IPS DF 19.7 (cell line): ENCODE results near the gene LILRB4.
"Not testable (repeated sequence)": the region's sequence is repeated elsewhere in the genome, so short reads cannot be mapped to it uniquely, and the experiment has no call there.

Experiments
- DNase-seq: peaks from one replicate; pipeline ENCODE4 v3.0.0-alpha.2; 2013; ENCODE audit warnings: low read depth, low spot score

LILRB4 gene

DNA sequence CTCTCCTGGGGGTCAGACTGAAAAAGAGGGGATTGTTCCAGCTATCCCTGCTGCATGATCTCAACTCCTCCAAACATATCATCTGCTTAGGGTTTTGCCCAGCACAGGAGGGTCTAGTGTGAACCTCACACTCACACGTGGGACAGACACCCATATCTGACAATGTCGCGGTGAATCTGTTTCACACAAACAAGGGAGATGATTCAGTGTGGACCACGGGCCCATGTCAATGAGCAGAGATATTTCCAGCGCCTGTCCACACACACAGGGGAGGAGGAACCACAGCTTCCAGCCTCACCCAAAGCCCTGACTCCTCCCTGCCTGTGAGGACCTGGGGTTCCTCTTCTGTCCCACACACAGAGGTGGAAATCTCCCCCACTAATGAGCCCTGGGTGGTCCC, 31.9 kb downstream of the LILRB4 start:
- no peak for DNase-seq

DNA sequence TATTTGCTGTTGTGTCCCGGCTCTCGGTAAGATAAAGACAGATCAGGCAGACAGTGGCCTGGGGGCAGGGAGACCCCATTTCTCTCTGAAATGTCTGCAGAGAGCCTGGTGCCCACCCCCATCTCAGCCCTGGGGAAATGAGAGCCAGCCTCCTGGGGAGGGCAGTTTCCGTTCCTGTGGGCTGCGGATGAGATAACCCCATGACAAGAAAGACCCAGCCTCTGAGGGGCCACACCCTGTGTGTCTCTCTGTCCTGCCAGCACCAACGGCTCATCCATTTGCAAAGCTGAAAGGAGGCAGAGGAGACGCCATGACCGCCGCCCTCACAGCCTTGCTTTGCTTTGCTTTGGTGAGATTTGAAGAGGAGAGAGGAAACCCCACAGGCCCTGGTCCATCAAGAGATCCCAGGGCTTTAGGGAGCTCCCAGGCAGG, 33.3 kb downstream of the LILRB4 start:
- DNase-seq: no peak

DNA sequence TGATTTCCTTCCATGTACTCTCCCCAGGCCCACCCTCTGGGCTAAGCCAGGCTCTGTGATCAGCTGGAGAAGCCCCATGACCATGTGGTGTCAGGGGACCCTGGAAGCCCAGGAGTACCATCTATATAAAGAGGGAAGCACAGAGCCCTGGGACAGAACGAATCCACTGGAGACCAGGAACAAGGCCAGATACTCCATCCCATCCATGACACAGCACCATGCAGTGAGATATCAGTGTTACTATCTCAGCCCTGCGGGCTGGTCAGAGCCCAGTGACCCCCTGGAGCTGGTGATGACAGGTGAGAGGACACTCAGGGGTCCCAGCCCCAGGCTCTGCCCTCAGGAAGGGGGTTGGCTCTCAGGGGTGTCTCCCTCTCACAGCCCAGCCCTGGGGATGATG, 34.0 kb downstream of the LILRB4 start:
- no peak for DNase-seq

DNA sequence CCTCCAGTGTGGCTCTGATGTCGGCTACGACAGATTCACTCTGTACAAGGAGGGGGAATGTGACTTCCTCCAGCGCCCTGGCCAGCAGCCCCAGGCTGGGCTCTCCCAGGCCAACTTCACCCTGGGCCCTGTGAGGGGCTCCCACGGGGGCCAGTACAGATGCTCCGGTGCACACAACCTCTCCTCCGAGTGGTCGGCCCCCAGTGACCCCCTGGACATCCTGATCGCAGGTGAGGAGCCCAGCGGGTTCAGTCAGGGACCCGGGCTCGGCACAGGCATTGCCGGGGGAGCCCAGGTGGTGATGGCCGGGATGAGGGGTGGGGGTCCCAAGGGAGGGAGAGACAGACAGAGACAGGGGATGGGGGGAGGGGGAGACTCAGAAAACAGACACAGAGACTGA, 34.9 kb downstream of the LILRB4 start:
- not testable (repeated sequence) for DNase-seq

DNA sequence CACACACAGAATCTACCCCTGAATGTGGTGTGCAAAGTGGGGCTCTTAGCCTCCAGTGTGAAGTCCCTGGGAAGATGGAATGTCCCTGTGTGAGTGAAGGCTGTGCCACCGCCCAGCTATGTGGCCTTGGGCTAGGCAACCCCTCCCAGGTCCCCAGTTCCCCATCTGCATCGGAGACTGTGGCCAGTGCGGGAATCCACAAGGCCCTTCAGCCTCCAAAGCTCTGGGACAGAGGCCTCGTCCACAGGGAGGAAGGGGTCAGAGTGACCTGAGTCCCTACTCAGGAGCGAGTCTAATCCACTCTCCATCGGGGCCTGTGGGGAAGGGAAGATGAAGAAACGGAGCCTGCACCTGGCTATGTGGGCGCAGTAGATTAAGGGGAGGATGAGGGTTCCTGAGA, 42.1 kb downstream of the LILRB4 start:
- no peak for DNase-seq

DNA sequence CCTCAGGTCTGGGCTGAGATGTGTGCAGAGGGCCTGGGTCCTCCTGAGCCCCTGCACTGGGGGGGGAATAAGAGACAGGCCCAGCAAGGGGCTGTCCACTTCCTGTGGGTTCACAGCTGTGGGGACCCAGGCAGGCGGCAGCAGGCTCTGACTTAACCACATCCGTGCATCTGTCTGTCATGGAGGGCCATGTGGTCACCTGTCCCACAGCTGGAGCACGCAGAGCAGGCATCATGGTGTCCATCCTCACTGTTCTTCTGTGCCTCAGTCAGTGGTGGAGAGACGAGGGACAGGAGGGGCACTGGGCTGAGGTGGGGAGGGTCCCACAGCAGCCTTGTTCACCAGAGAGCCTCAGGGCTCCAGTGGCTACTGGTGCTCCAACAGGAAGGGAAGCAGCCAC, 45.2 kb downstream of the LILRB4 start:
- no peak for DNase-seq

DNA sequence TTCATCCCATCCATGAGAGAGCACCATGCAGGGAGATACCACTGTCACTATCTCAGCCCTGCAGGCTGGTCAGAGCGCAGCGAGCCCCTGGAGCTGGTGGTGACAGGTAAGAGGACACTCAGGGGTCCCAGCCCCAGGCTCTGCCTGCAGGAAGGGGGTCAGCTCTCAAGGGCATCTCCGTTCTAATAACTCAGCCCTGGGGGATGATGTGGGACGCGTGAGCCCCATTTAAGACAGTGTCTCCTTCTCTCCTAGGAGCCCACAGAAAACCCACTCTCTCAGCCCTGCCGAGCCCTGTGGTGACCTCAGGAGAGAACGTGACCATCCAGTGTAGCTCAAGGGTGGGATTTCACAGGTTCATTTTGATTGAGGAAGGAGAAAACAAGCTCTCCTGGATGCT, 46.0 kb downstream of the LILRB4 start:
- DNase-seq: no peak

DNA sequence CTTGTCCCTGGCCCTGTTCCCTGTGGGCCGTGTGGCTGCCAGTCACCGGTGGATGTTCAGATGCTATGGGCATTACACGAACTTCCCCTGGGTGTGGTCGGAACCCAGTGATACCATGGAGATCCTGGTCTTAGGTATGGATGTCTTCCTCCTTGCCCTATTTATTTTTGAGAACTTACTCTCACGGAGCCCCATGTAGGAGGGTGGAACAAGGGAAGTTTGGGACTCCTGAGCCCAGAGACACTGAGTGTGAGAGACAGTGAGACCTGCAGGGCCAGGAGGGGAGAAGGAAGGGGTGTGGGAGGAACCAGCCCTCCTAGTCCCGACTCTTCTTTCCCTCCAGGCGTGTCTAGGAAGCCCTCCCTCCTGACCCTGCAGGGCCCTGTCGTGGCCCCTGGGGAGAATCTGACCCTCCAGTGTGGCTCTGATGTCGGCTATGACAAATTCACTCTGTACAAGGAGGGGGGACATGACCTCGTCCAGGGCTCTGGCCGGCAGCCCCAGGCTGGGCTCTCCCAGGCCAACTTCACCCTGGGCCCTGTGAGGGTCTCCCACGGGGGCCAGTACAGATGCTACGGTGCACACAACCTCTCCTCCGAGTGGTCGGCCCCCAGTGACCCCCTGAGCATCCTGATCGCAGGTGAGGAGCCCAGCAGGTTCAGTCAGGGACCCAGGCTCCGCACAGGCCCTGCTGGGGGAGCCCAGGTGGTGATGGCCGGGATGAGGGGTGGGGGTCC, 46.6 kb downstream of the LILRB4 start:
- DNase-seq: no peak

DNA sequence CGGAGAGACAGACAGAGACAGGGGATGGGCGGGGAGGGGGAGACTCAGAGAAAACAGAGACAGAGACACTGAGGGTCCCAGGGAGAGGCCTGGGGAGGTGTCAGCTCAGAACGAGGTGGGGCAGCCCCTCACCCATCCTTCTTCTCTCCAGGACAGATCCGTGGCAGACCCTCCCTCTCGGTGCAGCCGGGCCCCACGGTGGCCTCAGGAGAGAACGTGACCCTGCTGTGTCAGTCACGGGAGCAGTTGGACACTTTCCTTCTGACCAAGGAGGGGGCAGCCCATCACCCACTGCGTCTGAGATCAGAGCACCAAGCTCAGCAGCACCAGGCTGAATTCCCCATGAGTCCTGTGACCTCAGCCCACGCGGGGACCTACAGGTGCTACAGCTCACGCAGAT, 47.2 kb downstream of the LILRB4 start:
- DNase-seq: not testable (repeated sequence)
